Stimulated activated CD4-positive, alpha-beta T cell treated with anti-CD3 and anti-CD28 coated beads, Interleukin-4, amount 100 ng/mL, for 4 hours (primary cell): ENCODE data around the gene OSBPL5.
"Not testable (repeated sequence)": the region's sequence is repeated elsewhere in the genome, so short reads cannot be mapped to it uniquely, and the experiment has no call there.

ENCODE experiments used
- DNase-seq, 2 experiments: peaks; one replicate each; pipeline ENCODE4 v3.0.0-alpha.2; 2020

The OSBPL5 gene

GRCh38 chr11:3121416-3121815, 43.7 kb downstream of the OSBPL5 start:
- no peak for DNase-seq

GRCh38 chr11:3120071-3120792, 44.9 kb downstream of the OSBPL5 start:
- DNase-seq: no peak

- DNase-seq: no peak
Observed at GRCh38 chr11:3119141-3119821, 45.8 kb downstream of the OSBPL5 start.

GRCh38 chr11:3115321-3115720, 49.8 kb downstream of the OSBPL5 start:
- DNase-seq: no peak

- DNase-seq: not testable (repeated sequence)
Observed at GRCh38 chr11:3113661-3114060, 51.4 kb downstream of the OSBPL5 start.

GRCh38 chr11:3111919-3112690, 53.0 kb downstream of the OSBPL5 start:
- DNase-seq: no peak

GRCh38 chr11:3111466-3111865, 53.6 kb downstream of the OSBPL5 start:
- no peak for DNase-seq

GRCh38 chr11:3109921-3110706, 55.0 kb downstream of the OSBPL5 start:
- peak; percentile 15 to 34 for DNase-seq

GRCh38 chr11:3109434-3109833, 55.7 kb downstream of the OSBPL5 start:
- DNase-seq: no peak

GRCh38 chr11:3108183-3108721, 56.9 kb downstream of the OSBPL5 start:
- DNase-seq: no peak

- no peak for DNase-seq
Observed at GRCh38 chr11:3107608-3108182, 57.4 kb downstream of the OSBPL5 start.

GRCh38 chr11:3106736-3107524, 58.2 kb downstream of the OSBPL5 start:
- no peak for DNase-seq

- DNase-seq: no peak
Observed at GRCh38 chr11:3105791-3106735, 59.0 kb downstream of the OSBPL5 start.

GRCh38 chr11:3104961-3105790, 59.9 kb downstream of the OSBPL5 start:
- no peak for DNase-seq

- no peak for DNase-seq
Observed at GRCh38 chr11:3104051-3104714, 60.9 kb downstream of the OSBPL5 start.

GRCh38 chr11:3103076-3103475, 62.0 kb downstream of the OSBPL5 start:
- DNase-seq: no peak

- DNase-seq: no peak
Observed at GRCh38 chr11:3102641-3102921, 62.5 kb downstream of the OSBPL5 start.

- DNase-seq: no peak
Observed at GRCh38 chr11:3101921-3102640, 63.0 kb downstream of the OSBPL5 start.
